Stimulated activated CD8-positive, alpha-beta memory T cell treated with anti-CD3 and anti-CD28 coated beads, Interleukin-4, amount 100 ng/mL, for 48 hours (primary cell): ENCODE results near the gene DDAH1.
"Not testable (repeated sequence)": the region's sequence is repeated elsewhere in the genome, so short reads cannot be mapped to it uniquely, and the experiment has no call there.

Source experiments
- DNase-seq: peaks from one replicate; pipeline ENCODE4 v3.0.0-alpha.2; 2020

DDAH1 gene

GRCh38 chr1:85356130-85356529 is 108.8 kb downstream of the DDAH1 start:
- no peak for DNase-seq

GRCh38 chr1:85352055-85352454 is 112.9 kb downstream of the DDAH1 start:
- no peak for DNase-seq

GRCh38 chr1:85351202-85351828 is 113.6 kb downstream of the DDAH1 start:
- DNase-seq: no peak

GRCh38 chr1:85349224-85349623 is 115.7 kb downstream of the DDAH1 start:
- DNase-seq: no peak

- DNase-seq: no peak
Measured at GRCh38 chr1:85347908-85348307, 117.1 kb downstream of the DDAH1 start.

- DNase-seq: not testable (repeated sequence)
Measured at GRCh38 chr1:85347275-85347674, 117.7 kb downstream of the DDAH1 start.

- DNase-seq: no peak
Measured at GRCh38 chr1:85344256-85344694, 120.7 kb downstream of the DDAH1 start.

GRCh38 chr1:85343612-85344255 is 121.2 kb downstream of the DDAH1 start:
- DNase-seq: no peak

GRCh38 chr1:85343213-85343611 is 121.7 kb downstream of the DDAH1 start:
- DNase-seq: no peak

- DNase-seq: no peak
Measured at GRCh38 chr1:85342207-85342606, 122.8 kb downstream of the DDAH1 start.

GRCh38 chr1:85340427-85340826 is 124.5 kb downstream of the DDAH1 start:
- DNase-seq: no peak

- no peak for DNase-seq
Measured at GRCh38 chr1:85339656-85340399, 125.1 kb downstream of the DDAH1 start.

GRCh38 chr1:85339089-85339488 is 125.9 kb downstream of the DDAH1 start:
- no peak for DNase-seq

- DNase-seq: no peak
Measured at GRCh38 chr1:85334962-85335361, 130.0 kb downstream of the DDAH1 start.

GRCh38 chr1:85333186-85333585 is 131.8 kb downstream of the DDAH1 start:
- no peak for DNase-seq

GRCh38 chr1:85332575-85332974 is 132.4 kb downstream of the DDAH1 start:
- no peak for DNase-seq

- DNase-seq: no peak
Measured at GRCh38 chr1:85330711-85331290, 134.2 kb downstream of the DDAH1 start.

GRCh38 chr1:85330214-85330631 is 134.7 kb downstream of the DDAH1 start:
- no peak for DNase-seq

- DNase-seq: no peak
Measured at GRCh38 chr1:85328713-85329397, 136.1 kb downstream of the DDAH1 start.

- no peak for DNase-seq
Measured at GRCh38 chr1:85327759-85328158, 137.2 kb downstream of the DDAH1 start.

GRCh38 chr1:85326851-85327250 is 138.1 kb downstream of the DDAH1 start:
- no peak for DNase-seq

GRCh38 chr1:85326336-85326735 is 138.6 kb downstream of the DDAH1 start:
- DNase-seq: no peak

GRCh38 chr1:85325920-85326319 is 139.0 kb downstream of the DDAH1 start:
- DNase-seq: no peak
